CD4-positive, alpha-beta T cell treated with Interleukin-1 beta for 1 hour (primary cell): ENCODE measurements around the gene RHAG.
"Not testable (repeated sequence)": the region's sequence is repeated elsewhere in the genome, so short reads cannot be mapped to it uniquely, and the experiment has no call there.

Source experiments
- DNase-seq, 2 donors: peaks; one replicate each; pipeline ENCODE4 v3.0.0-alpha.2; 2020 to 2022

RHAG gene

DNA sequence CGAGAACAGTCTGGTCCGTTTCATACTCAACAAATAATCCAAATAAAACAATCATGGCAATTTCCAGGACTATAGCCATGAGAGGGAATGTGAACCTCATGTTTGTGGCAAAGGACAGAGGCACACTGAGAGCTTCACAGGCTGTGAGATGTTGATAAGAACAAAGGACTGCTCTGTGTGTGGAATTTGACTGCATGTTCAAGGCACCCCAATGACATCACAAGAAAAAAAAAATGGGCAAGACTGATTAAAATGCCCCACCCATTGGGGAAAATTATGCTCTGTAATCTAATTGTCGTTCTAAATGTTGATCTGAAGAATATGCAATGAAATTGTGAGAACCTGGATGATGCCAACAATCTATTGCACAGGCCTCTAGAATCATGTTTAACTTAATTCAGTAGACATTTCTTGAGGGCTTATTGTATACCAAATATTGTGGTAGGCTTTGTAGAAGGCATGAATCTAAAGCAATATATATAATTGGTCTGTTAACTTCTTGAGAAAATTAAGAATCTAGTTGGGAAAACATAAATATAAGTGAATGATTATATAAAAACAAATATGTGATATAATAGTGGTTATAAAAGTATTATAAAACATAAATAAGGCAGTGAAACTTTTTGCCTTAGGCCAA is at the start of gene RHAG:
Gene RHAG (minus strand): TSS at position 127 of the 637 bp plus-strand sequence. CDS start 27 bp downstream, at position 100.
- no peak for DNase-seq

DNA sequence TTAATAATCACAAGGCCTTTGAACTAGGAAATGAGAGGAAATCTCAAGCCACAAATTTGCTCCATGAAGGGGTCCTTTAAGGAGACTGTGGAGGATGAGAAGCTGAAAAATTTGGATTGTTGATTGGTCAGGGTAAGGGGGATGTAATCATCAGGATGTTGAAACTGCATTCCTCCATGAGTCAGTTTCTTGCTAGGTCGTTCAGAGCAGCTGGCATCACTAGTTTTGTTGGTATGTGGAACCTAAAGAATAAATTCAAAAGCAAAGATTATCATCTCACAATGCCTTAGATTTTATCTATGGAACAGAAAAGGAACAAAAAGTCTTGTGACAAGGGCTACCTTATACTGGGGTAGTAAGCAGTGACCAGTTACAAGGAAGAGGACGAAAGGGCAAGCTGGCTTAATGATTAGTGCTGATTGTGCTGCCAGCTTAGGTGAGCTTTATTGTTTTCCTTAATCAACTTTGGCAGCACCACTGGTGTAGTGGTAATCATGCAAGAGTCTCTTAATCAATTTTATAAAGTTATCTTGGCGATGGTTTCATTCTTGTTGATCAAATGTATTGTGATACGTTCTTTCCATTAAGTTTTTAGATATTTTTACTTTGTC is 40.1 kb upstream of the RHAG start:
- DNase-seq, result no peak

DNA sequence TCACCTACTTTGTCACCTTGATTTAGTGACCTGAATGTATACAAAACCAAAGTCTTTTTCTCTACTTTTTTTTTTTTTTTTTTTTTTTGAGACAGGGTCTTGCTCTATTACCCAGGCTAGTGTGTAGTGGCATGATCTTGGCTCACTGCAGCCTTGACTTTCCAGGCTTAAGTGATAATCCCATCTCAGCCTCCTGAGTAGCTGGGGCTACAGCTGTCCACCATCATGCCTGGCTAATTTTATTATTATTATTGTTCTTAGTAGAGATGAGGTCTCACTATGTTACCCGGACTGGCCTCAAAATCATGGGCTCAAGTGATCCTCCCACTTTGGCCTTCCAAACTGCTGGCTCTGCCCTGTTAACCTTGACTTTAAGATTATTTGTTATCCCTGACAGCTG is 39.2 kb upstream of the RHAG start:
- no peak for DNase-seq

DNA sequence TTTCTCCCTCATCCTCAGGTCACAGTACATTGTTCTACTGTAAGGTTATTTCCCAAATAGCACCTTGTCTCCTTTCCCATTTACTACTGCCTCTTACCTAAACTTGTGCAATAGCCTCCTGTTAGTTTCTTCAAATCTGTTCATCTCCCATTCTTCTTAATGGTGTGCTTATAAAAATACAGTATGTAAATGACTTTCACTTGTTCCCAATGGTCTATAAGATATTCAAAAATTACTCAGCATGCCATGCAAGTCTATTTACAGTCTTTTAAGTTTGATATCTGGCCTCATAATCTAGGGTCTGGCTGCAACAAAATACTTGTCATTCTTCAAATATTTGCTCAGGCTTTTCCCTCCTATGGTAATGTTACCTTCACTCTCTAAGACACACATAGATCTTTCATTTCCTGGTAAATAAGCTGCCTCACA is 31.5 kb upstream of the RHAG start:
- no peak for DNase-seq

DNA sequence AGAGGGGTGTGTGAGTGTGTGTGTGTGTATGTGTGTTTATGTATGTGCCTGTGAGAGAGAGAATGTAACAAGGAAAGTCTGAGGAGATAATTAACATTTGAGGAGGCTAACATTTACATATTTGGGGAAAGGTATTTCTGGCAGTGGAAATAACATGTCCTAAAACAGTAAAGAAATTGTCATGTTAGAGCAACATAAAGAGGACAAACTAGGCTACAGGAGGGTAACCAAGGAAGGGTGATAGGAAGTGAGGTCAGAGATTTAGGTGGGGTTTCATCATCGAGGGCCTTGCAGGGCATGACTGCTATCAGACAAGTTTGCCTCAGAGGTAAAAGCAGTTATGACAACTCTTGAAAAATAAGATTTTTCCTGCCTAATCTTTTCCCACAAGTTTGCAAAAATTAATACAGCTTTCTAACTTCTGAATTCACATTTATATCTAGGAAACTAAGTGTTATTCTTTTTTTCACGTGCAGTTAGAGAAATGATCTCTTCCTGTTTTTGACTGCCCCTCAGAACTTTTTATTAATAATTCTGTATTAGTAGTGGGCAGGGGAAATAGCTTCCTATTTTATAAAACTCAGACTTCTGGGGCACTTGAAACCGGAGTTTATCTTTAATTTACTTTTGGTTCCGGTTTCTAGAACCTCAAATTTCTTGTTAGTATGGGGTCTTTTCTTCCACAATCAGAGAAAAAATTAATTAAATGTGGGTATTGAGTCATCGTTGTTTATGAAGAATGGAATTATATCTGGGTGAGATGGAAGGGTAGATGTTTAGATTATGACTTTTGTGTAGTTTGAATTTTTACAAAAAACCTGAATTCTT is 30.5 kb upstream of the RHAG start:
- DNase-seq, result no peak

DNA sequence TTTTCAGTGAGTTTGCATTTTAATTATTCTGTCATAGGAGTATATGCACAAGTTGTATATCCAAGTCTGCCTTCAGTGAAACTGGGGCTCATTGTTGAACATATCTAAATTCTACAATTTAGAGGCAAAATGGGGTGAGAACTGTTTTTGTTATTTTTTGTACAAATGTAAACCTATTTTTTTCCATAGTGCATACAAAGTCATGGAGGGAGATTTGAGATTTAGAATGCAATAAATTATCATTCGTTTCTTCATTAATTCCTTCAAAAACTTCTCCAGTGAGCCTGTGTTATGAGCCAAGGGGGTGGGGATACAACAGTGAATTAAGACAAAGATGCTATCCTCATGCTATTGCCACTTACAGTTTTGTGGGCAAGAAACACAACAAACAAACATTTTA is 29.8 kb upstream of the RHAG start:
- DNase-seq, result no peak

DNA sequence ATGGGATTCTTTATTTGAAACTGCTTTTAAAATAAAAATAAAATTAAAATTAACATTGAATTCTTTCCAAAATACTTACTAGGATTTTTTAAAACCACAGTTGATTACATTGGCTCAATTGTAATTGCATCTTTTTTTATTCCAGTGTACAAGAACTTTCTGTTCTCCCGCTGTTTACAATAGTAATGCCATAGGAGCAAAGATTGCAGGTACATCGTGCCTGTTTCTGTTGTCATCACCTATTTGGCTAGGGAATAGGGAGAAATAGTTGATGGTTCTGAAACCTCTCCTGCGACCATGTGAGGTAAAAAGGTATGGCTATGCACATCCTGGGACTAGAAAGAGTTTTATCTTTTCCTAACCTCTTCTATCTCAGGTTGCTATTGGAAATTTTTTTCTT is 28.2 kb upstream of the RHAG start:
- DNase-seq, result no peak

DNA sequence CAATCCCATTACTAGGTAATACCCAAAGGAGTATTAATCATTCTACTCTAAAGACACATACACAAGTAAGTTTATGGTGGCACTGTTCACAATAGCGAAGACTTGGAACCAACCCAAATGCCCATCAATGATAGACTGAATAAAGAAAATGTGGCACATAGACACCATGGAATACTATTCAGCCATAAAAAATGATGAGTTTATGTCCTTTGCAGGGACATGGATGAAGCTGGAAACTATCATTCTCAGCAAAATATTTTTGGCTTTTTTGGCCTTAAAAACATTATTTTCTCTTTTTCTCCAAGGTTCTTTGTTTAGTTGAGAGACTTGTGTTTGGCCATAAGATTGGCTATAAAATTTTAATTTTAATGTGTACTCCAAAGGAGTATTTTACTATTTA is 27.4 kb upstream of the RHAG start:
- DNase-seq, result not testable (repeated sequence)

DNA sequence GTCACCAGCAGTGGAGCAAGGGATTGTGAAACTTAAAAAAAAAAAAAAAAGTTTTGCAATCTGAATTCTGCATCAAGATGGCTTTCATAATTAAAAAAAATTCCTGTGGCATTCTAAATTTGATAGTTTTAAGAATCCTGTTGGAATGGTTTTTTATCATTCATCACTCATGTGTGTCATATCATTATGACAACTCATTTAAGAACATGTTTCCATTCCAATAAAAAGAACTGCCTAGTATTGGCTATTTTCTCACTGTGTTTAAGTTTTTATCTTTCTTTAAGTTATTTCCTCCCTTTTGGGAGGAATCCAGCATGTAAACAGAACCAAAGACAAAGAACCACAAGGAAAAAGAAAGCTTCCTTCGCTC is 26.2 kb upstream of the RHAG start:
- no peak for DNase-seq

DNA sequence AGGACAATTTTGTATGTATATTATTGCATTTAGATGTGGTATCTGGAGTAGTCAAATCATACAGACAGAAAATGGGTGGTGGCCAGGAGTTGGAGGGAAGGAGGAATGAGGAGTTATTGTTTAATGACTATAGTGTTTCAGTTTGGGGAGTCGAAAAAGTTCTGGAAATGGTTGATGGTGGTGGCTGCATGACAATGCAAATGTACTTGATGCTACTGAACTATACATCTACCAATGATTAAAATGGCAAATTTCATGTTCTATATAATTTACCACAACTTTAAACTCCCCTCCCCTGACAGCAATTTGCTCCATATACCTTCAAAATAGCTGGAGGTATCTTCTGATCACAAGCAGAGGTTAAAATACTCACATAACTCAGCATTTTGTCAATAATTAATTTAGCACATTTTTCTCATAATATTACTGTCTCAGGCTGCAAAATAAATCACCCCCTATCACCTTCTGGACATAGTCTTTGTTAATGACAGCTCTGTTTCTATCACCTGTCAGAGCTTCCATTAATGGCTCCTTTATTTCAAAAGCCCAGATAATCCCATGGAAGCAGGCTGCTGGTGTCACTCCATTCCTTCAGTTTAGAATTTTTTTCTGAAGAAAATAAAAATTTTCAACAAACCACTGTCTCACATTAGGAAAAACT is 25.7 kb upstream of the RHAG start:
- DNase-seq, result no peak

DNA sequence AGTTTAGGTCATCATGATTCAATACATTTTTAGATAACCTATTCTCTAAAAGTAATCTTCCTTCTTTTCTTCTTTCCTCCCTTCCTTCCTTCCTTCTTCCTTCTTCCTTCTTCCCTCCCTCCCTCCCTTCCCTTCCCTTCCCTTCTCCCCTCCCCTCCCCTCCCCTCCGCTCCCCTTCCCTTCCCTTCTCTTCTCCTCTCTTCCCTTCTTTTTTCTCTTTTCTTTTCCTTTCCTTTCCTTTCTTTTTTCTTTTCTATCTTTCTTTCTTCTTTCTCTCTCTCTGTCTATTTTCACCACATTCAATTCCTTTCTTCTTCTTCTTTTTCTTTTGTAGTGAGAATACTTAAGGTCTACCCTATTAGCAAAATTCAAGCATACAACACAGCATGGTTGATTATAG is 17.3 kb upstream of the RHAG start:
- no peak for DNase-seq

DNA sequence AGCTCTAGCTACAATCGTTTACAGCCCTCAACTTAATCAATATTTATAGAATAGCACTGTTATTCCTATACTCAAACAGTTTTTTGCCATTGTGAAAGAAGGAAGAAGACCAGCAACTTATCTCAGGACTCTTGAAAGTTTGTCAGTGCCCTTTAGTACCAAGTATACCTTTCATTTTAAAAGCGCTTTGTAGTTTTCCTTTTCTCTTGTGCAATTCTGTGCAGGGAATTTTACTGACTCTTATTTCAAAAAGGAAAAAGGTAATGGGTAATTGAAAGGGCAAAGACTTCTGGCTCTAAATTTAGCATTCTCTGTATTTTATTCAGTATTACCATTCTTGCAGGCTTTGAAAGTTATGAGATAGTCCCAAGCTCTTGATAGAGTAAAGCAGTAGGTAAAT is 16.8 kb upstream of the RHAG start:
- no peak for DNase-seq

DNA sequence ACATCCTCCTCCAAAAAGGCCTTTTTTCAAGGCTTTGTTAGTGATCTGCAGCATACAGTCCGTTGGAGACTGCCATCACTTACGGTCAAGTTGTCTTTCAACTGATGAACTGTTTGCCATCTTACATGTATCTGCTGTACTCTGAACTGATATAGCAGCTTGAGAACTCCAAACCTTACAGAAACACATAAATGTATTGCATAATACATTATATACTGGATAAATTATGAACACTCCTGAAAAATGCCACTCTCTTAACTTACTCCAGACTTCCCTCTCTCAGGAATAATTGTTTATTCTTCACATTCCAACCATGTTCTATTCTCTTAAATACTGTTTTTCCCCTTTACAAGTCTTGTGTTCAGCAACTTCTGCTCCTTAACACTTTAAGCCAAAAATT is 14.6 kb upstream of the RHAG start:
- DNase-seq, result no peak

DNA sequence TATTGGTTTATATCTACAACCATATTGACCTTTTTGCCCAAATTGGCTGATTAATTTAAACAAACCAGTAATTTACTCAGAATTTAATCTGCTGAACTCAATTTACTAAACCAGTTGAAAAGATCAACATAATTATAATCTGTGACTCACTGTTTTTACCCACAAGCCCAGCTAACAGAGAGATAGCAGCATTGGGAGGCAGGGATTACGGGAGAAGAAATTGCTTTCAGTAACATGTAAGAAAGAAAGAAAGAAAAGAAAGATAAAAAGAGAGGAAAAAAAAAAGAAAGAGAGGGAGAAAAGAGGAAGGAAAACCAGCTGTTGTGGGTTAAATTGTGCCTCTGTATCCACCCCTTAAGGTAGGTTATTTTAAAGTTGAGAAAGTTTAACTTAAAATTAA is 13.3 kb upstream of the RHAG start:
- DNase-seq, result no peak

DNA sequence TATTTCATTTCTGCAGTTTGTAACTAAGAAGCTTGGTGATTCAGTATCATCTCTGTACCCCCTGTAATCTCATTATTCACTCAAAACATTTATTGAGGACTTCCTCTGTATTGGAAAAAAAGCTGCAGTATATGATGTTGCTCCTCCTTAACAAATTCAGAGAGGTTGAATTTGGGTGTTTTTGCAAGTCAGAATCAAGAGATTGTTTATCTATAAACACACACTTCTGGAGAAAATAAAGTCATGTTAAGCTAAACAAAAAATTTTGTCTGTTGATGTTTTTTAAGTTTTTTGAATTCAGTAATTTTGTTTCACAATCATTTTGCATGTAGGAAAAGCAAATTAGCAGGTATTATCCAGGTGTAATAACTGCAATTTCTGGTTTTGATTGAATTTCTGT is 11.4 kb upstream of the RHAG start:
- no peak for DNase-seq

DNA sequence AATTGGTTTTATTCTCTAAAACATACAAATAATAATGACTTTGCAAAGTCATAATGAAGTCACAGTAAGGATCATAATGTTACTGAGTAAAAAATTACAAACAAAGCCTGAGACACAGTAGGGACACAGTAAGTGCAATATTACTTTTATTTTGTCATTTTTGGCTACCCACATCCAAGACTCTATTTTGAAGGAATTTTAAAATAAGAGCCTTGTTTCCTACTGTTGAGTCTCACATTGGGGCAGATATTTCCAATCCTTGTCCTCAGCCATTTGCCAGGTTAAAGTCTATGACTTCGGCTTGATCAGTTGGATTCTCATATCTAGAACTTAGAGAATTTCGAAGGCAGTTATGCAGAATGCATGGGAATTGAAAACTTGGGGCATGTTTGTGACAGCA is 10.8 kb upstream of the RHAG start:
- DNase-seq, result no peak

DNA sequence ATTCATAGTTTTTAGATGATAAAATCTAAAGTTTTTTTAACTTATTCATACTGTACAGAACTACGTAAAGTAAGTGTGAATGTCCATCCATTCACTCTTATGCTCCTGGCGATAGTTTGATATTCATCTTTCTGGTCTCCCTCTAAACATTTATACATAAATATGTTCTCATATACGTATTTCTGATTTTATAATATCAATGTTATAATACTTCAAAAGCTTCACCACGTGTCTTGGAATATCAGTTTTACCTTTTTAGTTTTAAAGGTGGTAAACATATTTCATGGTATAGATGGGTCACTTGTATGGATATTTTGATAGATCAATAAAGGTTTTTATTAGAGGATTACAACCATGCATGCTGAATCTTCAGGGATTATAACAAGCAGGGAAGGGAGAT is 10.3 kb upstream of the RHAG start:
- no peak for DNase-seq

DNA sequence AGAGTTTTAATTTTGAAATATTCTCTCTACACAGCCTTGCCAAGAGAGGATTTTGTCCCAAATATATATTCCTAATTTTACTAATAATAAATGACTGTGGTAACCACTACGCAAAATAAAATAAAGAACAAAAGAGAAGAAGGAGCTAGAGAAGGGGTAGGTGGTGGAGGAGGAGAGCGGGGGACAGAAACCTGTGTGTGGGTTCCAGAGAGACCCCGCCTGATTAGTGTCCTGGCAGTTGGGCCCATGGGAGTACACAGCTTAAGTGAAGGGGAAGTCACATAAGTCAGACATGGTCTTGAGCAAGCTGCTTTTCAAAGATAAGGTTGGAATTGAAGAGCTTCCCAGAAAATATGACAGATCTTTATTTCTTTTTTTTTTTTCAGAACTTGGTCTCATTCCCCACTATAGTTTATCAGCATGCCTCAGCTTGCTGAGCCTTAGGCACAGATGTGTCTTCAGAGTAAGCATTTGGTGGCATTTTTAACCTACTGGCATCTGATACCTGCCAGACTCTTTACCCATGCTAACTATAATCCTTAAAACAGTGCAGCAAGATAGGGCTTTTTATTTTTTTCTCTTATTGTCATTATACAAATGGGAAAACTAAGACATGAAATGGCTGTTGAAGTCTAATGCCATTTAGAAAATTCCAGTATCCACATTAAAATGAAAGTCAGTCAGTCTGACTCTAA is 9.6 kb upstream of the RHAG start:
- DNase-seq, result no peak

DNA sequence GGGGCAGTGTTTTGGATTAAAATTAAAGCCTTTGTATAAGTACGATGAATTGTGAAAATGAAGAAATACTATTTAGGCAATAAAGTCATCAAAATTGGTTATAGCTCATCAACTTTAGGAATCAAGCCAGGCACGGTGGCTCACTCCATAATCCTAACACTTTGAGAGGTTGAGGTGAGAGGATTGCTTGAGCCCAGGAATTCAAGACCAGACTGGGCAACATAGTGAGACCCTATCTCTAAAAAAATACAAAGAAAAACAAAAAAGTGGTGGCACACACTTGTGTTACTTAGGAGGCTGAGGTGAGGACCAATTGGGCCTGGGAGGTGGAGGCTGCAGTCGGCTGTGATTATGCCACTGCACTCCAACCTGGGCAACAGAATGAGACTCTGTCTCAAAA is 8.5 kb upstream of the RHAG start:
- DNase-seq, result no peak

DNA sequence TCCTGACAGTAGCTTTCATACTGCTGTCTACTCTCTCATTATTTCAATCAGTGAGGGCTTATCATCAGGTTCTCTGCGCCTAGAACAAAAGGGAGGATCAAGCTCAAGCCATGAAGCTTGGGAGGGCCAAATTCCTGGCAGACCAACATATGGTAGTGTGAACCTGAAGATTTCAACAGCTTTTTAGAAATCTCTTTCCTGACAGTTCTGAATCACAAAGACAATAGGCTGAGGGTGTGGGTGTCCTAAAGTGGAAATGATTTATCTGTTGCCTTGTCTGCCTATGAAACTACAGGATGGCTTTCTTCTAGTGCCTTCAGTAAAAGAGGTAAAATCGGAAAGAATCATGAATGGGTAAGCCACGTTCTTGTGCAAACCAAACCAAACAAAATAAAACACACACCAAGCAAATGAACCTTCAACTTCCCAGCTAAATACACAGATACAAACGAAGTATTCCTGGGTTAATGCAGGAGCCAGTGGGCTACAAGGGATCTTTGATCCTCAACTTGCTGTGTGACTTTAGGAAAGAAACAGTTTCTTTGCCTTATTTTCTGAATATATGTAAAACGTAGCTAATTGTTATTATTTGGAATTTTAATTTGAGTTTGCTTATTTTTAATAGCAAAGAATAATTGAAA is 2.7 kb upstream of the RHAG start:
- no peak for DNase-seq

DNA sequence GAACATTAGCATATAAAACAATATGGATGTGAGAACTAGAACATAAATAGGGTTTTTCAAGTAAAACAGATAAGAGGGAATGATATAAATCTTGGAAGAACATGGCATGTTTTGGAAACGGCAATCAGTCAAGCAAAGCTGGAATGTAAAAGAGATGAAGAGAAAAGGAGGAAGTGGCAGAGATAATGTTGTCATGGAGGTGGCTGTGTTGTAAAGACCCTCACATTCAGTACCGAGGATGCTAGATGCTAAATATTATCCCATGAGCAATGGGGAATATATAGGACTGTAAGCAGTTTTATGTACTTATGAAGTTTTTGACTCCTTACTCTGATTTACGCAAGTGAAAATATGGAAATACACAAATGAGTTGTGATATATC is 702 bp upstream of the RHAG start:
- DNase-seq, result no peak

DNA sequence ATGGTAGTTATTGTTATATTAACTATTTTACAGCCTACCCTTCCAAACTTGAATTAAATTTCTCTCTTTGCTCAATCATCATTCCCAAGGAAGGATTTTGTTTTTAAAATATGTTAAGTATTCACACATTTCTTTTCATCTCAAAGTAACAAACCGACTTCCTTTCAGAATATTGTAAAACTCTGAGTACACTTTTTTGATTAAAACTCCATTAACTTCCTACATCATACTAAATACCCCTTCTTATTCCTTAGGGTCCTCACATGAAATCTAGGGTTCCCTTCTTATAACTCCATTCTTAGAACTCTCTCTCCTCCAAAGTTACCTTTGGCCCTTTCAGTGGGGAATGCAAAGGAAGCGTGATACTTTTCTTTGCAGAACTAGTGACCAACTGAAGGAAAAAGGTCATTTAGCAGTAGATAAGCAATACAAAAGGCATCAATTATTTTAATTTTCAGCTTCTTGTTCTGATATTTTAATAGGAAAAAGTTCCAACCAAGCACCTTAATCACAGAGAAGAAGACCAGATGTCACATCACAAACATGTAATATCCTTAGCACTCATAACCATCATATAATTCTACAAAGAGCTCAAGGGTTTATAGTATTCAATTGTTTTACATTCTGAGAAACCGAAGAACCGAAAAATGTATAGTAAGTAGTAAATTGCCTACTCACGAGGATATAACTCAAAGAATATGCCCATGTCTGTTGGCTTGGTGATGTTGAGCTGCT is 494 bp downstream of the RHAG start:
- DNase-seq, result no peak
